ENCODE measurements around the gene CDCA8.

The CDCA8 gene

DNA sequence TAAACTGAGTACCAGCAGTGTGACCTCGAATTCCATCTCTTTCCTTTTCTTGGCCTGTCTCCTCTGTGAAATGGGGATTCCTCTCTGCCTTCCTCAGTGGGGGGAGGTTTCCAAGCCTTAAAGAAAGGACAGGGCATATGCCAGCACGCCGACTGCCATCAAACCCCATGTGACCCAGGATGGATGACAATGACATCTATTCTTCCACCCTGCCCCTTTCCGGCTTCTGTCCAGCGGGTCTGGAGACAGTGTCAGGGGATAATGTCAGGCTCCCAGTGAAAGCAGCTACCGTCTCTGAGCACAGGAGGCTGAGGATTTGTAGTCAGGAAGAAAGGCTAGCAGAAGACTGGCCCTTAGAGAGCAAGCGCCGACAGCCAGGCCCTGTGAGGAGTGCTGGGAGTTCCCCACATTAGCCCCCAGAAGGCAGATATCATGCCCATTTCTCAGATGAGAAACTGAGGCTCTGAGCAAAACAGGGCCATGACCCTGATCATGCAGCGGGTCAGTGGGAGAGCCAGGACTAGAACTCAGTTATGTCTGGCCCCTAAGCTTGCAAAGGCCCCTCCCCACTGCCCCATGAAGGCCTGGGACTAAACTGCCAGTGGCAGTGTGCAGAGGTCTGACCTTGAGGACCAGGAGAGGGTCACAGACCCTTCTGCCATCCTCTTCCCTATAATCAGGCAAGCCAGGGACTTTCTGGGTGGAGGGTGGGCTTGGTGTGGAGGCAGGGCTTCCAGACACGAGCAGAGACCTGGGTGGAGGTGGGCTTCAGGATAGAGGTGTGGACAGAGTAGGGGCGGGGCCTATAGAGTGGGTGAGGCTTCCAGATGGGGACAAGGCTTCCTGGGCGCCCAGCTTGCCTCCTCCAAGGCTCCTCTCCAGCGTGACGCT, 30.1 kb downstream of the CDCA8 start:
- H3K4me3 ChIP-seq (ENCODE audit: control insufficient read depth, low read depth, low read length): no peak overlapping the region
- TF ChIP-seq CTCF (IDR thresholded peaks at IDR 0.05; ENCODE audit: control insufficient read depth, insufficient read depth, low read depth, low read length, missing control alignments): no peak
- no peak for DNase-seq (ENCODE audit: low read depth)

DNA sequence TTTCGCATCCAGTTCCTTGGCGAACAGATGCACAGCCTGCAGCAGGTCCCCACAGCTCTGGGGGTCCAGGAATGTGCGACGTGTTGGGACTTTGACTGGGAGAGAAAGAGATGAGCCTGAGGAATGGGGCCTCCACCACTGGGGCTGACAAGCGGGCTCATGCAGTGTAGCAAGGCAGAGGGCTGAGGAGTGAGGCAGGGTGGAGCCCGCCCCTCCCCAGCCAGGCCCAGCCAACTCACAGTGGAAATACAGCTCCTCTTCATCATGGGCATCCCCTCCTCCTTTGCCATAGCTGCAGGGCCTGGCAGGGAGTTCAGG, 30.7 kb downstream of the CDCA8 start:
- H3K4me3 ChIP-seq (ENCODE audit: control insufficient read depth, low read depth, low read length): no peak overlapping the region
- no peak for DNase-seq (ENCODE audit: low read depth)
- TF ChIP-seq CTCF (IDR thresholded peaks at IDR 0.05; ENCODE audit: control insufficient read depth, insufficient read depth, low read depth, low read length, missing control alignments): no peak

GRCh38 chr1:37723390-37724078, 31.2 kb downstream of the CDCA8 start:
- H3K4me3 ChIP-seq (ENCODE audit: control insufficient read depth, low read depth, low read length): no peak overlapping the region
- no peak for TF ChIP-seq CTCF (IDR thresholded peaks at IDR 0.05; ENCODE audit: control insufficient read depth, insufficient read depth, low read depth, low read length, missing control alignments)
- no peak for DNase-seq (ENCODE audit: low read depth)

DNA sequence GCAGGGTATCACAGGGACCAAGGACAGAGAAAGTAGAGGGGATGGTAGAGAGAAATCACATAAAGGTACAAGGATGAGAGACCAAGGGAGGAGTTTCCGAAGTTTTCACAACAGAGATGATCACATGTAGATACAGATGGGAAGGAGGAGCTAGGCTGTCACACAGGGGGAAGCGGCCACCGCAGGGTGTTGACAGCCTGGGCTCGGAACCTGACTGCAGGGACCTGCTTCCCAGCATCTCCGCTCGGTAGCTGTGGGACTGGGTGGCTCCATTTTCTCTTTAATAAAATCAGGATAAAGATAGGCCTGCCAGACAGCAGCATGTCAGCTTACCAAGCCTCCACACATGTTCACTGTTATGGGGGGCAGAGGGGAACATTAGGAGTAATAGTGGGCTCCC, 32.3 kb downstream of the CDCA8 start:
- no peak for TF ChIP-seq CTCF (IDR thresholded peaks at IDR 0.05; ENCODE audit: control insufficient read depth, insufficient read depth, low read depth, low read length, missing control alignments)
- no peak overlapping the region for H3K4me3 ChIP-seq (ENCODE audit: control insufficient read depth, low read depth, low read length)
- no peak for DNase-seq (ENCODE audit: low read depth)

- H3K4me3 ChIP-seq (ENCODE audit: control insufficient read depth, low read depth, low read length): no peak overlapping the region
- no peak for TF ChIP-seq CTCF (IDR thresholded peaks at IDR 0.05; ENCODE audit: control insufficient read depth, insufficient read depth, low read depth, low read length, missing control alignments)
- DNase-seq (ENCODE audit: low read depth): no peak
Observed at GRCh38 chr1:37725851-37726613, 33.7 kb downstream of the CDCA8 start.

- no peak for DNase-seq (ENCODE audit: low read depth)
- TF ChIP-seq CTCF (IDR thresholded peaks at IDR 0.05; ENCODE audit: control insufficient read depth, insufficient read depth, low read depth, low read length, missing control alignments): no peak
- H3K4me3 ChIP-seq (ENCODE audit: control insufficient read depth, low read depth, low read length): no peak overlapping the region
Observed at GRCh38 chr1:37726751-37727585, 34.7 kb downstream of the CDCA8 start.
